Renal pelvis (tissue), 4 donors: ENCODE measurements around the gene MTG2. TPM values are rescaled to one million over a fixed set of nuclear protein-coding genes. Genes with fewer than 3 reads are reported as not detected.

Source experiments
- DNase-seq: peaks from one replicate; pipeline ENCODE4 v3.0.0-alpha.2; 2013
- polyA plus RNA-seq, 3 donors: library from polyadenylated mRNA; unstranded; fragments of 120-200 nt; gene quantifications; one replicate each; pipeline ENCODE4 v1.2.1, GENCODE V29; 2013; ENCODE audit not compliant: insufficient read length in 3 of 3

MTG2 gene
- polyA plus RNA-seq, 3 donors: 32.2 to 45.6 (median 37.1) TPM

GRCh38 chr20:62201173-62202082, 18.6 kb downstream of the MTG2 start:
- no peak for DNase-seq

DNA sequence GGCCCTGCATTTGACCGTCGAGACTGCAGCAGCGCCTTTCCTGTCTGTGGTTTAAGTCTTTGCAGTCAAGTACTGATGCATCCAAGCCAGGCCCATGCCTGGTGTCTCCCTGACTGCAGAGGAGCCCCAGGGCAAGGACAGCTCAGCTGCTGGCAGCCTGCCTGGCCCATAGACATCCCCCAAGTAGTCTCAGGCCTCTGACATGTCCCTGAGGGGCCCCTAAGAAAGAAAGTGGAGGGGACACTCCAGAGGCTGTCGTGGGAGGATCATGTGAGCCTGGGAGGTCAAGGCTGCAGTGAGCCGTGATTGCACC, 19.2 kb downstream of the MTG2 start:
- DNase-seq: no peak

- DNase-seq: no peak
These were observed 20.0 kb downstream of the MTG2 start for GRCh38 chr20:62202676-62203377.

GRCh38 chr20:62203378-62204030, 20.7 kb downstream of the MTG2 start:
- DNase-seq: no peak

- no peak for DNase-seq
These were observed 23.0 kb downstream of the MTG2 start for GRCh38 chr20:62205618-62206387.

- no peak for DNase-seq
These were observed 23.6 kb downstream of the MTG2 start for GRCh38 chr20:62206388-62206775.

GRCh38 chr20:62208061-62208794, 25.4 kb downstream of the MTG2 start:
- DNase-seq: no peak

GRCh38 chr20:62208795-62209755, 26.2 kb downstream of the MTG2 start:
- no peak for DNase-seq

DNA sequence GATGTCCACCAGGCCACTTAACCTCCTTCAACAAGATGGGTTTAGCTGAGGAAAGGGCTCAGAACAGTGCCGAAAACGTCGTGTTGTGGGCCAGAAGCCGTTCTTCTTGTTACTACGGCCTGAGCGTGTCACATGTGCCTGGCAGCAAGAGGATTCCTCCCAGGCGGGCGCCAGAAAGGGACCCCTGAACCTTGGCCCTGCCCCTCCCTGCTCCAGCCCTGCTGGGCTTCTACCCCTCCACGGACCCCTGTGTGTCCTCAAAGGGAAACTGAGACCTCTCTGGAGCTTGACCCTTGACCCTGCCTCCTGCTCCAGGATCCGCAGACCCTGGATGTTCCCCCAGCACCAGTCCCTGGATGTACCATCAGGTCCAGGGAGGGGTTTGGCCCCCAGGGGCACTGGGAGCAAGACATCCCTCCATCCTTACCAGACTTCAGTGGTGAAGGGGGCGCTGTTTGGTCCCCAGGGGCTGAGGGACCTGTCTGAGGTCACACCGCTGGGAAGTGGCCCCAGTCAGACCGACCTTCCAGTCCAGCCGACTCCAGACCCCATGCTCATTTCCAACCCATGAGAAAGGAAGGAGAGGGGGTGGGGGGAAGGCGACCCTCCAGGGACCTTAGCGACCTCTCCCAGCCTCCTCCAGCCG, 27.1 kb downstream of the MTG2 start:
- DNase-seq: no peak

- DNase-seq: no peak
These were observed 27.6 kb downstream of the MTG2 start for GRCh38 chr20:62210496-62210855.

GRCh38 chr20:62211216-62211615, 28.4 kb downstream of the MTG2 start:
- no peak for DNase-seq

DNA sequence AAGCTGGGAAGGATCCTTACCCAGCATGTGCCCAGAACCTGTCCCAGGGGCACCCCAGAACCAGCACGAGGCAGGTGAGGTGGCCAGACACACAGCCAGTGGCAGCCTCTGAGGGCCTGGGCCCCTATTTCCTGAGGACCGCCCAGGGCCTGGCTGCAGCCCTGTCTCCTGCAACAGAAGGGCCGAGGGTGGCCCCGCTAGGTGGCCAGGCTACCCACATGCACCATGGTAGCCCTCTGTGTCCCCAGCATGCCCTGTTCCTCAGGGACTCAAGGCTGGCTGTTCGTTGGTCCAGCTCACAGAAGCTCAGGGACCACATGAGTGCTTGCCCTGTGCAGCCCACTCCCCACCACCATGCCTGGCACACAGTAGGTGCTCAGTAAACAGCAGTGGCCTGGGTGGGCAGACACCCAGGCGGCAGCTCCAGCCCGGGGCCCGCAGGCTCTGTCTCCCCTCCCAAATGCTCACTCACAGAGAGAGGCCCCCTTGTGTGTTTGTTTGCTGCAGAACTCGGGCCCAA, 29.0 kb downstream of the MTG2 start:
- DNase-seq: no peak

- no peak for DNase-seq
These were observed 29.5 kb downstream of the MTG2 start for GRCh38 chr20:62212299-62212698.

DNA sequence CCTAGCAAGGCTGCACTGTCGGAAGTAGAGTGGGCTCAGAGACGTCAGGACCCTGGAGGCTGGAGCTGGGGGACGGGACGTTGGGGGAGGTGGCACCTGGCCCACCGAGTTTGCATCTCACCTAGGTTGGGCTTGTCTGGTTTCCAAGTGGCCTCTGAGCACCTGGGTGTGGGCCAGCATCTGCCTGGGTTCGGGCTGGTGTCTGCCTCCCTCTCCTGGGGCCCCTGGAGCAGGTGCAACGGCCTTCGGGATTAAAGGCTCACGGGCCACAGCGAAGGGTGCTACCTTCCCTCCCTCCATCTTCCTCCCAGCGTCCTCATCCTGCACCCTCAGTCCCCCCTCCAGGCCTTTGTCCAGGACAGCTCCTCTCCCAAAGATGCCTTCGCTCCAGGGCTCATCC, 31.2 kb downstream of the MTG2 start:
- DNase-seq: no peak

DNA sequence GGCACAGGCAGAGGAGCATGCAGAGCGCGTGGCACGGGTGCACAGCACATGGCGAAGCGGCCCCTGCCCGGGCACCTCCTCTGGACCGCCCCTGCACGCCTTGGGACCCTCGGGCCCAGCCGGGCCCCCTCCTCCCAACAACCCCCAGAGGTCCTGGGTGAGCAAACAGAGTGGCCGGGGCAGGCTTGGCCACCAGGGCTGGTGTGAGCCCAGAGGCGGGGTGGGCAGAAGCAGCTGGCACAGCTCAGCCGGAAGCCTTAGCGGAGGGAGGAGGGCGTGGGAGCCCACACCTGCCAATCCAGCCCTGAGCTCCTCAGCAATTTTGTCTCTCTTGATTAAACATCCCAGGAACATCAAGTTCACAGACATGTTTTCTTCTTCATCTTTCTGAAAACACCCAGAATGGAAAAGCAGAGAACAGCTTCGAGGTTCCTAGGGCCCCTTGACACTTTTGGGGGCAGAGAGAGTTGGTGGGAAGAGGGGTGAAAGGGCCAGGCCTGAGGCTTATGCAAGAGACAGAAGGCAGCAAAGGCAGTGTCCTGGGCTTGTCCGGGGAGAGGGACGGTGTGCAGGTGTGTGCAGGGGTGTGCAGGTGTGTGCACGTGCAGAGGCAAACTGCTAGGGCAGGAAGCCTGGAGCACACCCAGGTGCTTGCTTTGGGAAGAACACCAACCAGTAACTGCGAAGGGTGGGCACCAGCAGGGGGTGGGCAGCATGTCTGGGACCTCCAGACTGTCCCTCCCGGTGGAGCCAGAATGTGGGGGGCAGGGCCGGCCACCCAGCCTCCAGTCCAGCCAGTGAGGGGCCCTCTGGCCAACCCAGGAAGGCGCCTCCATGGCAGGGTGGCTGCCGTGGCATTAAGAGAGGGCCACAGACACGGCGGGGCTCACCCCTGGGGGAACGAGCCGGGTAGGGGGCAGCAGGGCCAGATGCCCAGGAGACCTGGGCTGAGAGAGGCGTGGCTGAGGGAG, 32.5 kb downstream of the MTG2 start:
- no peak for DNase-seq

GRCh38 chr20:62215991-62216635, 33.3 kb downstream of the MTG2 start:
- DNase-seq: no peak
